Astrocyte (in vitro differentiated cells and primary cell): Measurements from ENCODE around the gene NOP10.

Source experiments
- EZH2 ChIP-seq: IDR thresholded peaks from 2 replicates; pipeline ENCODE4 v1.6.1; 2012; ENCODE audit warnings: mild to moderate bottlenecking, low read length, inconsistent platforms; ENCODE audit not compliant: insufficient read depth
- TF ChIP-seq, protein P1 (sequence below): IDR thresholded peaks from 2 replicates; pipeline ENCODE4 v1.5.1; 2011; ENCODE audit warnings: low read depth, mild to moderate bottlenecking, inconsistent platforms, low read length, moderate library complexity; ENCODE audit not compliant: insufficient read depth

- TF ChIP-seq, protein P1, sequence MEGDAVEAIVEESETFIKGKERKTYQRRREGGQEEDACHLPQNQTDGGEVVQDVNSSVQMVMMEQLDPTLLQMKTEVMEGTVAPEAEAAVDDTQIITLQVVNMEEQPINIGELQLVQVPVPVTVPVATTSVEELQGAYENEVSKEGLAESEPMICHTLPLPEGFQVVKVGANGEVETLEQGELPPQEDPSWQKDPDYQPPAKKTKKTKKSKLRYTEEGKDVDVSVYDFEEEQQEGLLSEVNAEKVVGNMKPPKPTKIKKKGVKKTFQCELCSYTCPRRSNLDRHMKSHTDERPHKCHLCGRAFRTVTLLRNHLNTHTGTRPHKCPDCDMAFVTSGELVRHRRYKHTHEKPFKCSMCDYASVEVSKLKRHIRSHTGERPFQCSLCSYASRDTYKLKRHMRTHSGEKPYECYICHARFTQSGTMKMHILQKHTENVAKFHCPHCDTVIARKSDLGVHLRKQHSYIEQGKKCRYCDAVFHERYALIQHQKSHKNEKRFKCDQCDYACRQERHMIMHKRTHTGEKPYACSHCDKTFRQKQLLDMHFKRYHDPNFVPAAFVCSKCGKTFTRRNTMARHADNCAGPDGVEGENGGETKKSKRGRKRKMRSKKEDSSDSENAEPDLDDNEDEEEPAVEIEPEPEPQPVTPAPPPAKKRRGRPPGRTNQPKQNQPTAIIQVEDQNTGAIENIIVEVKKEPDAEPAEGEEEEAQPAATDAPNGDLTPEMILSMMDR, result no peak
- TF ChIP-seq EZH2, result no peak
These were observed 10.7 kb upstream of the NOP10 start for GRCh38 chr15:34353627-34354026.
